H1 (cell line): ENCODE data around the gene ACY1. TPM values are rescaled to one million over a fixed set of nuclear protein-coding genes. Genes with fewer than 3 reads are reported as not detected.

ENCODE experiments used
- CTCF ChIA-PET: fragments of 300-600 bp; sonication (Branson Sonifier 250); formaldehyde crosslinking; loops from one replicate; lab custom pipeline; 2021; ENCODE audit not compliant: partially characterized antibody; lab: Charles Lee
- POLR2A ChIA-PET: fragments of 300-600 bp; sonication (Branson Sonifier 250); formaldehyde crosslinking; loops from one replicate; lab custom pipeline; 2021; ENCODE audit warnings: inconsistent platforms; ENCODE audit not compliant: partially characterized antibody; lab: Charles Lee
- DNase-seq, 2 experiments: peaks; one replicate each; pipeline versions ENCODE4 v3.0.0 to v3.0.0-alpha.2; 2010 to 2022; ENCODE audit warnings: low spot score in 2 of 2, low read depth in 1 of 2, mixed read lengths in 1 of 2
- FAIRE-seq: peaks from 2 replicates; lab custom pipeline; 2011; peaks lifted over from hg19 to GRCh38; lab: Jason Lieb, UNC
- H2AFZ ChIP-seq: 2 replicates; pipeline ENCODE4 v1.8.1; 2012; ENCODE audit warnings: low read length, inconsistent platforms
- H2AK5ac ChIP-seq: 2 replicates; pipeline ENCODE4 v1.6.1; 2013; ENCODE audit warnings: low read depth, low read length
- H2BK120ac ChIP-seq: replicated peaks from 2 replicates; pipeline ENCODE3; 2013; ENCODE audit warnings: low read depth, low read length, inconsistent platforms
- H2BK12ac ChIP-seq: 2 replicates; pipeline ENCODE4 v1.6.1; 2013; ENCODE audit warnings: low read depth, low read length
- H2BK15ac ChIP-seq: 2 replicates; pipeline ENCODE4 v1.6.1; 2013; ENCODE audit warnings: low read length
- H2BK20ac ChIP-seq: 2 replicates; pipeline ENCODE4 v1.6.1; 2013; ENCODE audit warnings: low read length
- H2BK5ac ChIP-seq: 2 replicates; pipeline ENCODE4 v1.6.1; 2013; ENCODE audit warnings: low read depth, low read length
- H3K14ac ChIP-seq: 2 replicates; pipeline ENCODE4 v1.6.1; 2013; ENCODE audit warnings: inconsistent platforms; ENCODE audit not compliant: insufficient read length
- H3K18ac ChIP-seq: 2 replicates; pipeline ENCODE4 v1.6.1; 2013; ENCODE audit warnings: low read length; ENCODE audit errors: extremely low read depth
- H3K23ac ChIP-seq: 2 replicates; pipeline ENCODE4 v1.6.1; 2013; ENCODE audit warnings: inconsistent platforms; ENCODE audit not compliant: insufficient read length
- H3K23me2 ChIP-seq: 2 replicates; pipeline ENCODE4 v1.6.1; 2013; ENCODE audit warnings: low read depth, low read length
- H3K27ac ChIP-seq: 2 replicates; pipeline ENCODE4 v1.6.1; 2011; ENCODE audit warnings: low read depth, low read length, inconsistent platforms
- H3K27me3 ChIP-seq, 4 experiments: replicated peaks in 1 of 4; 1 replicate in 1 of 4; 2 replicates in 3 of 4; pipeline versions ENCODE4 v1.6.1 to v1.8.1; 2011 to 2013; ENCODE audit warnings: low read length in 3 of 4, mild to moderate bottlenecking in 3 of 4, inconsistent platforms in 2 of 4, mixed read lengths in 2 of 4, moderate library complexity in 1 of 4; ENCODE audit not compliant: control insufficient read depth in 3 of 4, insufficient read depth in 3 of 4; ENCODE audit errors: extremely low read depth in 1 of 4
- H3K36me3 ChIP-seq, 4 experiments: 2 replicates each; pipeline versions ENCODE4 v1.6.1 to v1.8.1; 2011 to 2013; ENCODE audit warnings: mild to moderate bottlenecking in 4 of 4, low read length in 3 of 4, moderate library complexity in 2 of 4, control low read depth in 1 of 4, inconsistent platforms in 1 of 4; ENCODE audit not compliant: insufficient read depth in 4 of 4, control insufficient read depth in 2 of 4
- H3K4ac ChIP-seq: replicated peaks from 2 replicates; pipeline ENCODE3; 2013; ENCODE audit warnings: low read length, low read depth, mixed read lengths, inconsistent platforms; ENCODE audit not compliant: insufficient read length
- H3K4me1 ChIP-seq, 4 experiments: replicated peaks in 1 of 4; 1 replicate in 1 of 4; 2 replicates in 3 of 4; pipeline versions ENCODE4 v1.6.1 to v1.8.1; 2011 to 2013; ENCODE audit warnings: low read length in 3 of 4, inconsistent platforms in 2 of 4, mixed read lengths in 1 of 4; ENCODE audit not compliant: insufficient read depth in 4 of 4, control insufficient read depth in 3 of 4
- H3K4me2 ChIP-seq, 2 experiments: 2 replicates each; pipeline versions ENCODE4 v1.6.1 to v1.8.1; 2011 to 2013; ENCODE audit warnings: low read depth in 2 of 2, low read length in 2 of 2, control low read depth in 1 of 2, inconsistent platforms in 1 of 2, mild to moderate bottlenecking in 1 of 2; ENCODE audit not compliant: insufficient read depth in 1 of 2
- H3K4me3 ChIP-seq, 4 experiments: fragments of 200-600, 300-600 bp in 1 of 4; sonication (generic), shearing (Covaris generic), sonication (Bioruptor Twin) in 1 of 4; 2 replicates each; pipeline versions ENCODE4 v1.5.1 to v1.8.1; 2011 to 2016; ENCODE audit warnings: low read length in 4 of 4, low read depth in 3 of 4, control low read depth in 2 of 4, inconsistent platforms in 2 of 4, mild to moderate bottlenecking in 2 of 4, mixed read lengths in 1 of 4, moderate library complexity in 1 of 4; ENCODE audit not compliant: insufficient read depth in 2 of 4; ENCODE audit errors: extremely low read depth in 1 of 4
- H3K56ac ChIP-seq: replicated peaks from 2 replicates; pipeline ENCODE3; 2013; ENCODE audit warnings: low read depth, mild to moderate bottlenecking, mixed read lengths, low read length, inconsistent platforms; ENCODE audit not compliant: insufficient read length
- H3K79me1 ChIP-seq: 2 replicates; pipeline ENCODE4 v1.6.1; 2013; ENCODE audit warnings: low read depth, low read length, control low read depth
- H3K79me2 ChIP-seq, 2 experiments: 2 replicates each; pipeline versions ENCODE4 v1.6.1 to v1.8.1; 2012 to 2013; ENCODE audit warnings: low read length in 2 of 2, mild to moderate bottlenecking in 2 of 2, inconsistent platforms in 1 of 2; ENCODE audit not compliant: insufficient read depth in 2 of 2, control insufficient read depth in 1 of 2
- H3K9ac ChIP-seq, 4 experiments: replicated peaks in 1 of 4; 1 replicate in 1 of 4; 2 replicates in 3 of 4; pipeline versions ENCODE4 v1.6.1 to v1.8.1; 2011 to 2013; ENCODE audit warnings: low read depth in 3 of 4, low read length in 3 of 4, control low read depth in 2 of 4, mild to moderate bottlenecking in 2 of 4, moderate library complexity in 2 of 4, inconsistent platforms in 1 of 4; ENCODE audit errors: extremely low read depth in 1 of 4
- H3K9me3 ChIP-seq, 2 experiments: 2 replicates each; pipeline versions ENCODE4 v1.6.1 to v1.8.1; 2012 to 2013; ENCODE audit warnings: mild to moderate bottlenecking in 2 of 2, moderate library complexity in 2 of 2, control low read depth in 1 of 2, inconsistent platforms in 1 of 2, low read depth in 1 of 2, low read length in 1 of 2, mixed read lengths in 1 of 2; ENCODE audit not compliant: insufficient read depth in 2 of 2
- H4K20me1 ChIP-seq, 2 experiments: replicated peaks in 1 of 2; 2 replicates each; pipeline versions ENCODE3 to v1.8.1; 2011 to 2013; ENCODE audit warnings: inconsistent platforms in 2 of 2, low read length in 2 of 2, mild to moderate bottlenecking in 1 of 2; ENCODE audit not compliant: insufficient read depth in 2 of 2, control insufficient read depth in 1 of 2
- H4K5ac ChIP-seq: 2 replicates; pipeline ENCODE4 v1.6.1; 2013; ENCODE audit warnings: low read length, low read depth, mixed read lengths, inconsistent platforms; ENCODE audit not compliant: insufficient read length
- H4K8ac ChIP-seq: 2 replicates; pipeline ENCODE4 v1.8.0; 2013; ENCODE audit warnings: mild to moderate bottlenecking, moderate library complexity, low read length, inconsistent platforms; ENCODE audit not compliant: insufficient read depth; ENCODE audit errors: extremely low read depth
- H4K91ac ChIP-seq: replicated peaks from 2 replicates; pipeline ENCODE3; 2013; ENCODE audit warnings: low read length, mixed read lengths, inconsistent platforms; ENCODE audit not compliant: insufficient read length
- ASH2L ChIP-seq: fragments of 200-600, 300-600 bp; sonication (generic); IDR thresholded peaks from one replicate; pipeline ENCODE4 v1.7.1; 2017; ENCODE audit warnings: low read length
- EZH2 ChIP-seq: fragments of 200-600 bp; sonication (generic); IDR thresholded peaks from 2 replicates; pipeline ENCODE4 v1.7.1; 2012; ENCODE audit warnings: low read depth, mild to moderate bottlenecking, moderate library complexity, low read length, inconsistent platforms; ENCODE audit not compliant: severe bottlenecking
- JUN ChIP-seq: IDR thresholded peaks from 2 replicates; pipeline ENCODE4 v1.6.1; 2011; ENCODE audit warnings: low read depth, mild to moderate bottlenecking, improper control_type of control experiment, low read length
- KDM1A ChIP-seq: fragments of 200-600, 300-600 bp; sonication (generic); IDR thresholded peaks from 2 replicates; pipeline ENCODE4 v1.7.1; 2016; ENCODE audit warnings: mild to moderate bottlenecking, low read length, borderline replicate concordance
- KDM5A ChIP-seq: fragments of 200-600 bp; IDR thresholded peaks from 2 replicates; pipeline ENCODE4 v1.7.1; 2012; ENCODE audit warnings: mild to moderate bottlenecking, low read length, inconsistent platforms, mixed read lengths
- MAFK ChIP-seq: IDR thresholded peaks from 2 replicates; pipeline ENCODE4 v1.6.1; 2012; ENCODE audit warnings: low read depth, mild to moderate bottlenecking, improper control_type of control experiment, low read length
- NRF1 ChIP-seq: IDR thresholded peaks from 2 replicates; pipeline ENCODE4 v1.6.1; 2011; ENCODE audit warnings: mild to moderate bottlenecking, low read depth, low read length, improper control_type of control experiment
- RAD21 ChIP-seq, 2 experiments: IDR thresholded peaks in 1 of 2; conservative IDR thresholded peaks in 1 of 2; 2 replicates each; pipeline ENCODE4 v1.6.1; 2011; ENCODE audit warnings: low read depth in 2 of 2, low read length in 2 of 2, improper control_type of control experiment in 1 of 2, inconsistent platforms in 1 of 2, mild to moderate bottlenecking in 1 of 2, moderate library complexity in 1 of 2
- RBBP5 ChIP-seq: IDR thresholded peaks from 2 replicates; pipeline ENCODE4 v1.7.1; 2012; ENCODE audit warnings: low read depth, mild to moderate bottlenecking, inconsistent platforms, low read length, moderate library complexity, borderline replicate concordance
- SAP30 ChIP-seq: fragments of 300-600 bp; sonication (generic); IDR thresholded peaks from 2 replicates; pipeline ENCODE4 v1.7.1; 2012; ENCODE audit warnings: low read length, moderate library complexity, mild to moderate bottlenecking, inconsistent platforms; ENCODE audit not compliant: insufficient read depth, insufficient replicate concordance
- SP2 ChIP-seq: IDR thresholded peaks from 2 replicates; pipeline ENCODE4 v1.6.1; 2012; ENCODE audit warnings: mild to moderate bottlenecking, low read length, inconsistent platforms
- SUZ12 ChIP-seq: fragments of 200-600 bp; sonication (generic); IDR thresholded peaks from 2 replicates; pipeline ENCODE4 v1.6.1; 2012; ENCODE audit warnings: mild to moderate bottlenecking, inconsistent platforms, low read length, moderate library complexity, mixed read lengths
- WGBS, 2 experiments: shearing (Covaris generic) in 1 of 2; methylation state at CpG; one replicate each; pipeline versions ENCODE4 v1.1.6 to v1.1.7; 2013 to 2015; ENCODE audit warnings: low lambda C conversion rate in 2 of 2, mixed read lengths in 2 of 2, inconsistent platforms in 1 of 2, low coverage in 1 of 2, missing lambda C conversion rate in 1 of 2; ENCODE audit not compliant: insufficient replicate concordance in 2 of 2, insufficient coverage in 1 of 2, insufficient read length in 1 of 2; ENCODE audit errors: extremely low coverage in 1 of 2, missing lambda C conversion rate in 1 of 2; 5-methylcytosine and 5-hydroxymethylcytosine counted together
- polyA plus RNA-seq, 7 experiments: library from polyadenylated mRNA; depleted of rRNA in 3 of 7; stranded (reverse) in 5 of 7; unstranded in 2 of 7; fragments of >200 nt in 5 of 7; fragments of 200-250 nt in 2 of 7; gene quantifications; 1 replicate in 5 of 7; 2 replicates in 1 of 7; 4 replicates in 1 of 7; pipeline versions ENCODE4 v1.2.1 to v1.2.3, GENCODE V29; 2011 to 2013; ENCODE audit warnings: missing spikeins in 2 of 7, mixed read lengths in 2 of 7
- total RNA-seq: library from RNA; stranded (reverse); fragmentation: NEBNext Ultra II Directional; extraction: Animal tissue kit (Norgen Biotek cat#: 25700); gene quantifications from 2 replicates; pipeline ENCODE4 v1.2.1, GENCODE V29; 2021

The ACY1 gene
- total and polyA plus RNA-seq, 2 of the 8 experiments (the other 6 are each of a cell fraction or from before 2014, with no cell fraction given): 48.3 to 113 TPM

DNA sequence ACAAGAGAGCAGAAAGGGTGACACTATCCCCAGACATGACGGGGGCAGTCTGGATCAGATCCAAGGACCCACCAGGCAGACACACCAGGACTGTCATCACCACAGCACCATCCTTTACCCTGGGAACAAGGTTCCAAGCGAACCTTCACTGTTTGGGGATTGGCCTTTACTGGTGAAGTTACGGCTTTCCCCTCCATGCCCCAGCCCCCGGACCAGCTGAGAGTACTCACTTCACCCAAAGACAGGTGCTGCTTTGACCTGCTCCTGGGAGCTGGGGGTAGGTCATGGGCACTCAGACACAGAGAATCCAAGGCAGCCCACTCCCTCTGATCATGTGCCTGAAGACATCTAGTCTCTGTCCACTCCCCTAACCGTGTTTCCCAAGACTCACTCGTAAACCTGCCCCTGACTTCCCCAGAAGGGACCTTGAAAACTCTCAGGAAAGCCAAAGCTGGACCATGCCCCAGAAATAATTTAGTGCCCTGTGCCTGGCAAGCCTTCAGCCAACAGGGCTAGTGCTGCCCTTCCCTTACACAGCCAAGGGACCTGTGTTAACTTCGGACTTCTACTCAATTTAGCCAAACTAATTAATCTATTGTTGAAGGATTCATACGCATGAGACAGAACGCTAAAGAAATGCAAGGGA, 44.4 kb upstream of the ACY1 start:
- H3K4ac ChIP-seq: no peak overlapping the region
- TF ChIP-seq MAFK (no peak), KDM5A (no peak), ASH2L (no peak), EZH2 (no peak), SUZ12 (no peak), NRF1 (no peak), JUN (no peak), SP2 (no peak), RBBP5 (no peak), RAD21 (IDR thresholded peaks at IDR 0.05 in 1 of 2, conservative IDR thresholded peaks at IDR 0.05 in 1 of 2; ENCODE audit: low read depth in 2 of 2, low read length in 2 of 2) (no peak), SAP30 (no peak), KDM1A (no peak)

More for the DNA sequence above, 44.4 kb upstream of the ACY1 start:
- Histone ChIP-seq H3K27me3 (peaks cover 0 to 10% (median 4%) of the 10 kb centered on the region in 4 experiments; a peak in 4 of 7 replicates), H4K8ac (no peak overlapping the region), H3K23me2 (peaks cover 9% of the 10 kb centered on the region; the same call in 1 of the 2 replicates), H3K18ac (no peak overlapping the region), H3K9ac (no peak overlapping the region), H3K79me2 (peaks cover 0 to 30% of the 10 kb centered on the region in 2 experiments; a peak in 3 of 4 replicates), H2BK120ac (no peak overlapping the region), H3K4me1 (peaks cover 2 to 13% (median 6%) of the 10 kb centered on the region in 4 experiments), H2BK15ac (no peak overlapping the region), H3K56ac (no peak overlapping the region), H3K23ac (no peak overlapping the region), H2BK20ac (no peak overlapping the region), H3K79me1 (peaks cover 12% of the 10 kb centered on the region), H3K9me3 (no peaks in the 10 kb centered on the region), H2AK5ac (no peak overlapping the region), H3K4me2 (no peak overlapping the region), H3K4me3 (no peak overlapping the region), H2AFZ (no peak overlapping the region), H4K91ac (no peak overlapping the region), H3K14ac (no peak overlapping the region), H3K27ac (no peak overlapping the region), H4K20me1 (peaks cover 3 to 28% of the 10 kb centered on the region in 2 experiments), H2BK12ac (no peak overlapping the region), H4K5ac (no peak overlapping the region), H3K36me3 (peaks cover 23 to 40% (median 33%) of the 10 kb centered on the region in 4 experiments), H2BK5ac (no peak overlapping the region)
- DNase-seq: no peak
- no peak for FAIRE-seq
- POLR2A ChIA-PET: interaction anchor here (0.8 kb wide), 1 partner anchor 10 kb away, joined by 3 read pairs; no protein-coding TSS in a partner anchor
- CTCF ChIA-PET: interaction anchor here (1.1 to 1.3 kb wide), 3 partner anchors 18 to 190 kb away, joined by 3 to 4 read pairs (median 3); no protein-coding TSS in a partner anchor
- 89% methylated on average over 9 of the region's 9 CpGs; no CpG with 5 or more reads in 1 of the 2 experiments for WGBS, 2 experiments
